Stimulated activated effector memory CD8-positive, alpha-beta T cell treated with anti-CD3 and anti-CD28 coated beads, Interleukin-12 subunit alpha, Interleukin-12 subunit beta, amount 100 ng/mL, for 72 hours (primary cell): ENCODE results near the gene LACTBL1.
"Not testable (repeated sequence)": the region's sequence is repeated elsewhere in the genome, so short reads cannot be mapped to it uniquely, and the experiment has no call there.

Experiments
- ATAC-seq: fragments of 150-1000 bp; cut with Tn5 transposase; 2 replicates; pipeline ENCODE4 v1.10.0; 2021
- DNase-seq, 2 donors: peaks; one replicate each; pipeline ENCODE4 v3.0.0; 2021 to 2022; ENCODE audit warnings: low spot score in 2 of 2
- H3K27ac Mint-ChIP-seq: one replicate; pipeline ENCODE4 v1.8.0; 2022; ENCODE audit warnings: mild to moderate bottlenecking, mixed read lengths
- H3K36me3 Mint-ChIP-seq: one replicate; pipeline ENCODE4 v1.8.0; 2022; ENCODE audit warnings: mild to moderate bottlenecking, mixed read lengths
- H3K4me1 Mint-ChIP-seq: one replicate; pipeline ENCODE4 v1.8.0; 2022; ENCODE audit warnings: mixed read lengths
- H3K4me3 Mint-ChIP-seq: one replicate; pipeline ENCODE4 v1.8.0; 2022; ENCODE audit warnings: mild to moderate bottlenecking, mixed read lengths
- H3K9me3 Mint-ChIP-seq: one replicate; pipeline ENCODE4 v1.8.0; 2022; ENCODE audit warnings: mixed read lengths

Gene LACTBL1

GRCh38 chr1:22972760-22973159, at the start of gene LACTBL1:
LACTBL1 (minus strand) TSS chr1:22972866; CDS start chr1:22972316, 550 bp downstream.
- Mint-ChIP-seq H3K4me3 (no peak within 1 kb of the TSS), H3K4me1 (peaks cover 6% of the 10 kb centered on the region), H3K9me3 (no peaks in the 10 kb centered on the region), H3K36me3 (no peaks in the 10 kb centered on the region), H3K27ac (no peak within 1 kb of the TSS)
- no peak for DNase-seq
- ATAC-seq = no peak

GRCh38 chr1:23021834-23022233, 49.2 kb upstream of the LACTBL1 start:
- H3K9me3 Mint-ChIP-seq = peaks cover 4% of the 10 kb centered on the region
- H3K4me1 Mint-ChIP-seq = peaks cover 61% of the 10 kb centered on the region
- H3K27ac Mint-ChIP-seq = no peak overlapping the region
- H3K36me3 Mint-ChIP-seq = peaks cover 4% of the 10 kb centered on the region
- DNase-seq (no peak), ATAC-seq (no peak)
- H3K4me3 Mint-ChIP-seq = no peak overlapping the region

GRCh38 chr1:23020706-23021405, 48.2 kb upstream of the LACTBL1 start:
- Mint-ChIP-seq H3K36me3 (peaks cover 4% of the 10 kb centered on the region), H3K4me1 (peaks cover 55% of the 10 kb centered on the region), H3K9me3 (peaks cover 4% of the 10 kb centered on the region), H3K4me3 (peak overlapping the region; percentile 77), H3K27ac (no peak overlapping the region)
- DNase-seq (no peak), ATAC-seq (no peak)

- ATAC-seq = peak; percentile 38
- Mint-ChIP-seq H3K9me3 (peaks cover 4% of the 10 kb centered on the region), H3K36me3 (peaks cover 4% of the 10 kb centered on the region), H3K4me1 (peaks cover 55% of the 10 kb centered on the region), H3K27ac (peak overlapping the region; percentile 93), H3K4me3 (peak overlapping the region; percentile 77)
- peak in 1 of 2 donors; percentile 62 for DNase-seq
Measured at GRCh38 chr1:23019863-23020625, 47.4 kb upstream of the LACTBL1 start.

- DNase-seq (peak; percentile 89 to 97), ATAC-seq (peak; percentile 97)
- Mint-ChIP-seq H3K36me3 (peaks cover 4% of the 10 kb centered on the region), H3K4me3 (peak within 1 kb of the TSS; percentile 77), H3K4me1 (peaks cover 49% of the 10 kb centered on the region), H3K27ac (peak within 1 kb of the TSS; percentile 93), H3K9me3 (peaks cover 4% of the 10 kb centered on the region)
Measured at GRCh38 chr1:23019094-23019862, 46.6 kb upstream of the LACTBL1 start, which contains the start of gene KDM1A. KDM1A (plus strand) TSS chr1:23019468; CDS start chr1:23019597, 129 bp downstream.

GRCh38 chr1:23018661-23019093, 46.0 kb upstream of the LACTBL1 start:
- Mint-ChIP-seq H3K9me3 (peaks cover 4% of the 10 kb centered on the region), H3K36me3 (peaks cover 4% of the 10 kb centered on the region), H3K4me1 (peaks cover 44% of the 10 kb centered on the region), H3K4me3 (peak overlapping the region; percentile 77), H3K27ac (peak overlapping the region; percentile 93)
- no peak for ATAC-seq
- DNase-seq = no peak

- peaks cover 8% of the 10 kb centered on the region for H3K4me1 Mint-ChIP-seq
- H3K9me3 Mint-ChIP-seq = no peaks in the 10 kb centered on the region
- no peak overlapping the region for H3K27ac Mint-ChIP-seq
- no peak overlapping the region for H3K4me3 Mint-ChIP-seq
- ATAC-seq = no peak
- DNase-seq = peak in 1 of 2 donors; percentile 36
- no peaks in the 10 kb centered on the region for H3K36me3 Mint-ChIP-seq
Measured at GRCh38 chr1:23013657-23014056, 41.0 kb upstream of the LACTBL1 start.

GRCh38 chr1:23010025-23010424, 37.4 kb upstream of the LACTBL1 start:
- not testable (repeated sequence) for H3K36me3 Mint-ChIP-seq, H3K9me3 Mint-ChIP-seq, DNase-seq, H3K4me3 Mint-ChIP-seq, H3K4me1 Mint-ChIP-seq, H3K27ac Mint-ChIP-seq, ATAC-seq

GRCh38 chr1:23008901-23009300, 36.2 kb upstream of the LACTBL1 start:
- H3K4me3 Mint-ChIP-seq = no peak overlapping the region
- no peaks in the 10 kb centered on the region for H3K36me3 Mint-ChIP-seq
- DNase-seq (no peak), ATAC-seq (no peak)
- H3K27ac Mint-ChIP-seq = no peak overlapping the region
- no peaks in the 10 kb centered on the region for H3K4me1 Mint-ChIP-seq
- no peaks in the 10 kb centered on the region for H3K9me3 Mint-ChIP-seq

- no peaks in the 10 kb centered on the region for H3K9me3 Mint-ChIP-seq
- no peak overlapping the region for H3K4me3 Mint-ChIP-seq
- no peaks in the 10 kb centered on the region for H3K4me1 Mint-ChIP-seq
- no peak for DNase-seq
- H3K27ac Mint-ChIP-seq = no peak overlapping the region
- no peaks in the 10 kb centered on the region for H3K36me3 Mint-ChIP-seq
- no peak for ATAC-seq
Measured at GRCh38 chr1:23007106-23007505, 34.4 kb upstream of the LACTBL1 start.

- H3K4me3 Mint-ChIP-seq, H3K4me1 Mint-ChIP-seq, H3K27ac Mint-ChIP-seq, H3K9me3 Mint-ChIP-seq, H3K36me3 Mint-ChIP-seq, DNase-seq, ATAC-seq: not testable (repeated sequence)
Measured at GRCh38 chr1:23004769-23005168, 32.1 kb upstream of the LACTBL1 start.

GRCh38 chr1:23004112-23004511, 31.4 kb upstream of the LACTBL1 start:
- ATAC-seq (no peak), DNase-seq (no peak)
- Mint-ChIP-seq H3K36me3 (no peaks in the 10 kb centered on the region), H3K4me3 (no peak overlapping the region), H3K27ac (no peak overlapping the region), H3K4me1 (no peaks in the 10 kb centered on the region), H3K9me3 (no peaks in the 10 kb centered on the region)

GRCh38 chr1:23002218-23002617, 29.6 kb upstream of the LACTBL1 start:
- not testable (repeated sequence) for DNase-seq, H3K9me3 Mint-ChIP-seq, H3K4me3 Mint-ChIP-seq, H3K4me1 Mint-ChIP-seq, H3K27ac Mint-ChIP-seq, ATAC-seq, H3K36me3 Mint-ChIP-seq

- not testable (repeated sequence) for H3K4me1 Mint-ChIP-seq, DNase-seq
Measured at GRCh38 chr1:23000133-23000532, 27.5 kb upstream of the LACTBL1 start.

GRCh38 chr1:22997528-22997927, 24.9 kb upstream of the LACTBL1 start:
- not testable (repeated sequence) for H3K4me3 Mint-ChIP-seq, H3K4me1 Mint-ChIP-seq, ATAC-seq, H3K9me3 Mint-ChIP-seq, DNase-seq, H3K27ac Mint-ChIP-seq, H3K36me3 Mint-ChIP-seq

More at GRCh38 chr1:23000133-23000532, 27.5 kb upstream of the LACTBL1 start:
- not testable (repeated sequence) for H3K27ac Mint-ChIP-seq, ATAC-seq, H3K4me3 Mint-ChIP-seq, H3K9me3 Mint-ChIP-seq, H3K36me3 Mint-ChIP-seq
